NCI-H146 treated with DMSO at 0.1 percent for 48 hours (cell line): ENCODE data around the gene CTNNA2.

Experiments used
- DNase-seq: peaks from one replicate; lab custom pipeline; 2025; ENCODE audit not compliant: unreplicated experiment; lab: John Stamatoyannopoulos, UW

The CTNNA2 gene

GRCh38 chr2:79846878-79847277 is 334.0 kb downstream of the CTNNA2 start:
- DNase-seq = no peak

GRCh38 chr2:79849241-79849640 is 336.4 kb downstream of the CTNNA2 start:
- no peak for DNase-seq

- DNase-seq = no peak
Observed at GRCh38 chr2:79849949-79850348, 337.1 kb downstream of the CTNNA2 start.

GRCh38 chr2:79850912-79851311 is 338.1 kb downstream of the CTNNA2 start:
- no peak for DNase-seq

- no peak for DNase-seq
Observed at GRCh38 chr2:79855264-79856006, 342.6 kb downstream of the CTNNA2 start.

- no peak for DNase-seq
Observed at GRCh38 chr2:79857888-79858287, 345.0 kb downstream of the CTNNA2 start.

- no peak for DNase-seq
Observed at GRCh38 chr2:79860228-79861058, 347.6 kb downstream of the CTNNA2 start.

- DNase-seq = no peak
Observed at GRCh38 chr2:79861059-79861374, 348.2 kb downstream of the CTNNA2 start.

- no peak for DNase-seq
Observed at GRCh38 chr2:79862756-79863155, 349.9 kb downstream of the CTNNA2 start.

- no peak for DNase-seq
Observed at GRCh38 chr2:79872656-79873055, 359.8 kb downstream of the CTNNA2 start.

GRCh38 chr2:79874015-79874414 is 361.2 kb downstream of the CTNNA2 start:
- DNase-seq = no peak

- DNase-seq = no peak
Observed at GRCh38 chr2:79876430-79876829, 363.6 kb downstream of the CTNNA2 start.

- no peak for DNase-seq
Observed at GRCh38 chr2:79882548-79882947, 369.7 kb downstream of the CTNNA2 start.

GRCh38 chr2:79887747-79888374 is 375.0 kb downstream of the CTNNA2 start:
- peak; percentile 14 for DNase-seq

- no peak for DNase-seq
Observed at GRCh38 chr2:79892123-79892522, 379.3 kb downstream of the CTNNA2 start.

- DNase-seq = no peak
Observed at GRCh38 chr2:79899196-79899595, 386.3 kb downstream of the CTNNA2 start.

GRCh38 chr2:79901161-79901560 is 388.3 kb downstream of the CTNNA2 start:
- DNase-seq = no peak

- DNase-seq = no peak
Observed at GRCh38 chr2:79903222-79904000, 390.6 kb downstream of the CTNNA2 start.

- no peak for DNase-seq
Observed at GRCh38 chr2:79906139-79906890, 393.5 kb downstream of the CTNNA2 start.

- no peak for DNase-seq
Observed at GRCh38 chr2:79909521-79909920, 396.7 kb downstream of the CTNNA2 start.

GRCh38 chr2:79910643-79911042 is 397.8 kb downstream of the CTNNA2 start:
- no peak for DNase-seq
